ENCODE measurements around the gene CDH10.

The CDH10 gene

DNA sequence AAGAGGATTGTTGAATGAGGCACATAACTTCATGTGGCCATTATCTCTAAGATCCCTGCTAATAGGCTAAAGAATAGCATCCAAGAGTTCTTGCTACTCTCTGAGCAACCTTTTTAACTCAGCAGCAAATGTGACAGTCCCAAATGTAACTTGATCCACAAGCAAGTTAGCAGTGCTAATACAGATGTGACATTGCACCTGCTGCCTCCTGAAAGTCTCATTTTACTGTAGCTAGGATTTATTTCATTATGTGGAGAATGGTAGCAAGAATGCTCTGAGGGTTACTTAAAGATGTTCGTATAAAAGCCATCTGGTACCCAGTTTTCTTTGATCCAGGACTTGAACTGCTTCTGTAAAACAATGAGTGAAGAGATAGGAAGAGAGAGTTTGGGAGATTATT is 45.8 kb downstream of the CDH10 start:
- DNase-seq (ENCODE audit: low spot score), result no peak

DNA sequence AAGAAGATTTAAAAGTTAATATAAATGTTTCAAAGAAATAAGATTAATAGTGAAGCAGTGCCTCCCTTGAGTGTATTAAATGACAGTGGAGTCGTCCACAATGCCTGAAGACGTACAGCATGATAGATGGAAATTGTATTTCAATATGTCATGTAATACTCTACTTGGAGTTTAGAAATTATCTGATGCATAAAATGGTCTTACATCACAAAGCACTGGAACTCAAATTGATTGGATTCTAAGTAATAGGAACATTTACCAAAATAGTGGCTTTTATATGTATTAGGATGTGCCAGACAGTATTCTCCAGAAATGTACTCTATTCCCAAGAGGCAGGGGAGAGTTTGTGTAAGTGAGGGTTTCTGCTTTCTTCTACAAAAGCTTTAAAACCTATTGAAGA is 49.4 kb downstream of the CDH10 start:
- DNase-seq (ENCODE audit: low spot score), result no peak

DNA sequence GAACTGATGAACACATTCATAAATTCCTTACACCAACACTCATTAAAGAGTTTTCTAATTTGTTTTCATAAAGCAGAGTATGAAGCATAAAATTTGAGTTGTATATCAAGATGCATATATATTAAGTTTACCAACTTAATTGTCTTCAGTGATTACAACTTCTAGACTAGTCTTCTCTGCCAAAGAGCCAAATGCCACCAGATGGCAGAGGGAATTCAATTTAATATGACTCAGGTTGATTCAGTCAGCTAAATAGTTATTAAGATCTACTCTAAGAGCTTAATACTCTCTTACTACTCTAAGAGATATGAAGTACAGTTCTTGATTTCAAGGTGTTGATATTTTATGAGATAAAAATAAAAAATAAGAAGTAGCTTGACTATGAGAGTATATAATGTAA is 53.4 kb downstream of the CDH10 start:
- DNase-seq (ENCODE audit: low spot score), result peak; percentile 76

DNA sequence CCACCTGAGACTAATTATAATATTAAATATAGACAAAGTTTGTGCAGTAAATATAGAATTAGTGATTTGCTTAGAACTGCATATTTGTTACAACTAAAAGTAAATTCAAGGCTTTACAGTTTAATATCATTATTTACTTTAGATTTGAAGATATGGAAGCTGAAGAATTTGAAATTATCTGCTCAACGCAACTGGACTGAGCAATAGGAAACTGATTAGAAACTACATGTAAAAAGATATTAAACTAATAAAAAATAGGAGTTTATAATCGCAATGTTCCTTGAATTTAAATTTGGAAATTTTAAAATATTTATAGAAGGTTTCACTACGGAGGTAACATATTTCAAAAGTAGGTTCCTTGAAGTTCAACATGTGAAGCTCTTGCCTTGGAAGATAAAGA is 55.2 kb downstream of the CDH10 start:
- DNase-seq (ENCODE audit: low spot score), result no peak

DNA sequence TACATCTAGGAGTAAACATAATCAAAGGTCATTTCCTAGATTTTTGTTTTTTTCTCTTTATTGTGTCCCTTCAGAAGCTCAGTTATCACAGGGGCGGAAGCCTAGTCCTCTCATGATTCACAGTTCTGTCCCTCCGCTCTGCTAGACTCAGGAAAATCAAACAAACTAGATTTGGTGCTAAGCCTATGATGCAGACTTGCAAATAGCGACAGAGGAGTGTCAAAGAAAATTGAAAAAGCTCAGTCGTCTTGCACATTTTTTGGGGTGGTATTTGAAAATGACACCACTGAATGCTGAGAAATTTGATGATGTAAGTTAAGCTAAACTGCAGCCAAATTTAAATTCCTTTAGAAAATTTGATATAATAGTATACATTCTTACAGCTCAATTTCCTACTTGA is 59.0 kb downstream of the CDH10 start:
- DNase-seq (ENCODE audit: low spot score), result no peak

DNA sequence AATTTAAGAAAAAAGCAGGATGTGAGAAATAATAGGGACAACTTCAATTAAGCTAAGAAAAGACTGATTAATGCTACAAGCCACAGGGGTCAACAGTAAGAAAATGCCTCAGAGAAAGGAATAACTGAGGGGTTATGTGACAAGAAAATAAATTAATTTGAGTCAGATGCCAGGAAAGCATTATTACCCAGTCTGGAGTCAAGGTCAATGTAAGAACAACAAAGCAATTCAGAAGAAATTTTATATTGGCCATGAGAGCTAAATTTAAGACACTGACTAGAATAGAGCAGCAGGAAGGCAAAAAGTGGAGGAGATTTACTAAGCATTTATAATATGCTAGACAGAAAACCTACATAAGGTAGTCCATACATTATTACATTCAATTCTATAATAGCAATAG is 73.5 kb downstream of the CDH10 start:
- no peak for DNase-seq (ENCODE audit: low spot score)

DNA sequence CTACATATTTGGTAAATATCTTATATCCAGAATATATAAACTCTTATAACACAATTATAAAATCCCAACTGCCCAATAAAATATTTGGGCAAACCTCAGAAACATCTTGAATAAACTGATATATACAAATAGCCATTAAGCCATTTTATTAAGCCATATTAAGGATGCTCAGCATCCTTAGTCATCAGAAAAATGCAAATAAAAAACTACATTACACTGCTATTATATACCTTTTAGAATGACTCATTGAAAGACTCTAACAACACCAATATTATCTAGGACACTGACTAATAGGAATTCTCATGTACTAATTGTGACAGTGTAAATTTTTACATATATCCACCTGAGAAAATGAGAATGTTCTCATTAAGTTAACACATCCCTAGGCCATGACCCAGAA is 77.8 kb downstream of the CDH10 start:
- DNase-seq (ENCODE audit: low spot score), result no peak

DNA sequence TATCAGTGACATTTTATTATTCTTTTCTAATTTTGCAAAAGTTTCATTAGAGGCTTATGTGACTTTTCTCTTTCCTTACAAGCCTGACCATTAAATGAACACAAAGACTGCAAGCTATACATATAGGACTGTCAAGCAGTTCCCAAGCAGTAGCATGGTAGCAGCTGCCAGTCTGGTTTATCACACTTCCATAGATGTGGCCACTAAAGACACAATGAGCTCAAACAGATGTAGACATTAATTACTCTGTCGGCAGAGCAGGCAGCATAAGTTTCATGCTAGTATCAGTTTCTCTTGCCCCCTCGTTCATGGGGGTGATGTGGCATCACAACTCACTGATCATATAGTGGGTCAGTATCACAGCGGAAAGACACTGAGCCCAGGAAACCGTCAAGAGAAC is 89.5 kb downstream of the CDH10 start:
- no peak for DNase-seq (ENCODE audit: low spot score)

DNA sequence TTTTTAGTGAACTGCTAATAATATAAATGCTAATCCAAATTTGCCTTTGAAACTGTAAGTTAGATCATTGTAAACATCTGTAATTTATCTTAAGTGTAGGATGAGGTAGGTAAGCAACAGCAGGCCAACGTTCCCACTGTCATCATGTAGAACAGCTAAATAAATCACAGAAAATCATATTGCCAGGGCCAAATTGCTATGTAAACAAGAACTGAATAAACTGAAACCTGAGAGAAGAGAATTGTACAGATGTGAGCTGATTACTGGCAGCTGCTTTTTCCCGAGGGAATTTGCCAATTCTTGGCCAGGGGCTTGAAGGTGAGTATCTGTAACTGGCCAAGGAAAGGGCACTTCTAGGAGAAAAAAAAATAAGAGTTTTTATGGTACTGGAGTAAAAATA is 97.6 kb downstream of the CDH10 start:
- DNase-seq (ENCODE audit: low spot score), result no peak

DNA sequence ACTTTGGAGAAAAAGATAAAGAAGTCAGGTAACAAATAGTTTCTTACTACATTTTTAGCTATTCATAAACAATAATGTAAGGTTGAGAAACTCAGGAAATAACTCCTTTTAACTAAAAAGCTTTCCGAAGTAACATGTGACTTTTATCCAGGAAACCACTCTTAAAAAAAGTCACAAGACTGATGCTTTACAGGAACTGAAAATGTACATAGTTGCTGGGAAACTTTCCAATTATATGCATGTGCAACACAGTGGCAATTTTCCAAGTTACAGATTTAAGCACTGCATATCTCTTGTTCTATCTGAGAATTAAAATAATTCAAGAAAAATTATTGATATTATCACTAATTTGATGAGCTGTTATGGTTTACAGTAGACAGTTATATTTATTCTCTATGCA is 105.2 kb downstream of the CDH10 start:
- DNase-seq (ENCODE audit: low spot score), result no peak

DNA sequence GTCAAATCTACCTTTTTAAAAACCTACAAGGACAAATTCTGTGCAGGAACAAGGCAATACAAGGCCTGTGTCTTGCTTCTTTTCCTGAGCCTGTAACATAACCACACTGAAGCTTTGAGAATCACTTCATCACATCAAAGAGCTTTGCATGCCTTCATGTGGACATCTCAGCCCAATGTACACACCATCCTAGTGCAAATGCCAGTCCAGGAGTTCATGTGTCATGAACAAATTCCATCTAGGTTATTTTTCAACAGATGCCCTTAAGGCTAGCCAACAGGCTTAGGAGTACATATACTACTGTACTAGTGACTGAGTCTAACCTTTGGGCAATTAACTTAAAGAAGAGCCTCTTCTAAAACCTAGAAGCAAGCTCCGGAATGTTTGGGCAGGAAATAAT is 106.4 kb downstream of the CDH10 start:
- no peak for DNase-seq (ENCODE audit: low spot score)

DNA sequence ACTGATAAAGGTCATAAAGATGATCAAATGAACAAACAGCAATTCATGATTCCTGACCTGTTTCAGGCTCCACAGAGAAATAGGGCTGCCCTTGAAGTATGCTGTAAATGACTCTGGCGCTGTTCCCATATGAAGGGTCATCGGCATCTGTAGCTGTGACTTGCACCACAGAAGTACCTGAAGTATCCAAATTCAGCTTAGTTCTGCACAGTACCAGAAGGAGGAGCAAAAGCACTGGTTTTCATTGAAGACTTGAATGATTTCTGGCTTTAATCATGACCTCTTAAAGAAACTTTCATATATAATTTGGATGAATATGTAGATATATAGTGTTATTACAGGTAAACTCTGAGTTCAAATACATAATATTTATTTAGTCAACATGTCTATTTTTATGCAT is 109.1 kb downstream of the CDH10 start:
- no peak for DNase-seq (ENCODE audit: low spot score)

DNA sequence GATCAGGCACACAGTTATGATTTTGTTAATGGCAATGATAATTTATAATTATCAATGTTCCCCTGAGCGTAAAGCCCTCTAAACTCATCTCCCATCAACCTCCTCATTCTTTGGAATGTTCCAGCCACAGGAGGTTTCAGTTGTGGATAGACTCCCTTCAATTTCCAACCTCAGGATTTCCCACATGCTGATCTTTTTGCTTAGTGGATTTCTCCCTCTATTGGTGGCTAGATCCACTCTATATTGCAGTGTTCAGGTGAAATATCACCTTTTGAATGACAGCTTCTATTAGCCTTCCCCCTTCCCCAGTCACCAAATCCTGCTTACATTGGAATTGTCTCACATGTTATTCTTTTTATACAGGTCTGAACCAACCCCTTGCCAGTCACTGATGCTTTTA is 113.9 kb downstream of the CDH10 start:
- DNase-seq (ENCODE audit: low spot score), result no peak

DNA sequence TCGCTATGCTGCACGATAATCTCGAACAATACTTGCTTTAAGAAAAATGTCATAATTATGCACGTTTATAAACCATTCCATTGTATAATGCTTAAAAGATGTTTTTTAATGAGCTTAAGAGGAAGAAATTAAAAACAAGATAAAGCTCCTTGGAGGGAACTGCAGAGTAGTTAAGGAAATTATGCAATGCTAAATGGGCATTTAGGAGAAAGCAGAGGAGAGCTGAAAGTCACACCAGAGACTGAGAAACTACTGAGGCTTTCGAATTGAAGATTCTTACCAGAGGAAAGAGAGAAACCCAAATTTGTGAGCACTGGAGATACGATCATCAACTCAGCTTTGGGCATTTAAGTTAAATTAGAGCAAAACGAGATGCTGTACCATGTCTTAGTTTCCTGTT is 119.4 kb downstream of the CDH10 start:
- DNase-seq (ENCODE audit: low spot score), result no peak

DNA sequence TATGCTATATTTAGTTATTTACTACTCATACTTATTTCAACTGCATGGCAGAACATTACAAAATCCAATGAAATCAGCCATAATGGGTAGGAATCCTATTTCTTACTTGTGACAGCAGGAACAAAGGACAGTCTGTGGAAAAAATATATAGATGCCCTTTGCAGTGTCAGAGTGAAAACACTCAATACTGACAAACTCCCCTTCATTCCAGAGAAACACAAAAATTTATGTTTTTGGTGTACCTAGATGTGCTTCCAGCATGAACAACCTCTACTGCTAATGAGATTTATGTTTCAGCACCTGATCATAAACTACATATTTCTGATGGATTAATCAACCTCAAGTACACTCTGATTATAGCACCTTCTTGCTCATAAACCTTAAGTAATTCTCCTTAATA is 132.4 kb downstream of the CDH10 start:
- no peak for DNase-seq (ENCODE audit: low spot score)

DNA sequence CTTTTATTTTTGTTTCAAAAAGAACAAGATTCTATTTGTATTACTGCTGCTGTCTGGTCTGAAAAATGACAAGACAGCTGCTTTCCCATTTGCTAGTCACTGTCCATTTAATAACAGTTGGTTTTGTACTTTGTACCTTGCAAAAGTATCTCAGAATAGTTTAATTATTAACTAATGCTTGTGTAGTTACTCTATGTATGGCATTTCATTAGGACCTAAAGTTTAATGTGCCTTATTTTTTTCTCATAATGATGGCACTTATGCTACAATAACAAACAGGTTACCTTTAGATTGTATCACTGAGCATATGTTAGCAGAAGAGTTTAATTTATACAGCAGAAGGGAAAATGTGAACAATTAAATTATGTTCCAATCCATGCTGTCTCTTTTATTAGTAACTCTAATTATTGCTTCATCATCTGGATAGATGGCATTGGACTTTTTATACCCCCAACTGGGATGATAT is 134.2 kb downstream of the CDH10 start:
- DNase-seq (ENCODE audit: low spot score), result no peak

DNA sequence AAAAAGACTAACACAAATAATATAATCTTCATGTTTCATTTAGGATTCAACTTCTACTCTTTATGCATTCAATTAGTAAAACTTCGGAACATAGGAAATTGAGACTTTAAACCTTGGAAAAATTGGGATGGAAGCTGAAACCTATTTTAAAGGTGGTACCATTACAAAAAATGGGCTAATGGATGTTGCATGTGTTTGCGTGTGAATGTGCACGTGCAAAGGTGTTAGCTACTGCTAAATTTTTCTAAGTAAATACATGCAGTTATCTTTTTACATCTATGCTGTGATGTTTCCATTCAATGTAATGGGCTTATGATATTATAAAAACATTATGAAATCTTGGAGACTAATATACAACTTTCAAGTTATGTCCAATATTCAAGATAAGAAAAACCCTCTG is 134.8 kb downstream of the CDH10 start:
- no peak for DNase-seq (ENCODE audit: low spot score)

DNA sequence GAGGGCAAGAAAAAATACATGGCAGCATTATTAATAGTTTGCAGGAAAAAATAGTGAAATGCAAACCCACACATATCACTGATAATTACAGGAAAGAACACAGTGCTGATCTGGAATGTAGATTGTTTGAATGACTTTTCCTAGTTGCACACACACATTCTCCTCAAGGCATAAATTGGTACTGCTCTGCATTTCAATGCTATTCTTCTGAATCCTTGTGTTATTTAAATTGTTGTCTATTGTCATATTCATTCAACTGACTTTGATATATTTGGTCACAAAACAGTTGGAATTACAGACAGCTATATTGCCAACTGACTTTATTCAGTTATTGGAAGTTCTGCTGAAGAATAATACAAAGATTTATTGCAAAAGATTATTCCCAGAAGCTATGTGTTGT is 139.5 kb downstream of the CDH10 start:
- DNase-seq (ENCODE audit: low spot score), result no peak

DNA sequence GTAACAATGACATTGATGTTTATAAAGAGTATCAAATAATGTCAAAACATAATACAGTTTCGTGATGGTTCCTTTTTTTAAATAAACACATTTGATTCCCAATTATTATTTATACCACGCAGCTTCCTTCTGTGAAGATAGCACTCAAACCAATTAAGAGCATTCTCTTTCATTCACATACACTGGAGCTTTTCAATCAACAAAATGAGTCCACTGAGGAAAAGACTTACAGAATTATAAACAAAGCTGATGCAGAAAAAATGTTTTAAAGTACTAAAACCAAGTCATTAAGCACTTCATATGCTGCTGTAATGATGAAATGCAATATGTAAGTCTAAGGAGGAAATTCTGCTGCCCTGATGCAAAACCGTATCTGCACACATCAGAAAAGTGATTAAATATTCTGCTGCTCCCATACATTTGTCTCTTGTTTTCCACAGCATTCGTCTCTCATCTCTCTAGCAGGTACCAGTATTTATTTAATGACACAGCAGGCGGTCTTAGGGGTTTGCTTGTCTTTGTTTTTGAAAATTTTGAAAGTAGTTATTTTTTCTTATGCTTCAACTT is 147.1 kb downstream of the CDH10 start:
- no peak for DNase-seq (ENCODE audit: low spot score)

DNA sequence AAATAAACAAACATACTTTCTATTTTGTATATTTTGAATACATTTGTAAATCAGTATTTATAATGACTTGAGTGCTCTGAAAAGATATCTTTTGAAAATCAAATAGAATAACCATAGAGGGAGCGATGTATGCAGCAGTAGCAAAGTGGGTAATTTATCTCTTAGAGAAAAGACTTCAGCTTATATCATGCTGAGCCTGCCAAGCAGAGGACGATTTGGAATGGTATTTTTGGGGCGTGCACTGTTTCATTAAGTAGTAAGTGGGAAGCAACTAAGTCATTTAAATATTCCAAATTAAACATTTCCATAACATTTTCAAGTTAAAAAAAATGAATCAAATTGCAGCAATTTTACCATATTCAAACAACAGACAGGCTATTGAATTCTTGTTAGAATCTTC is 147.6 kb downstream of the CDH10 start:
- DNase-seq (ENCODE audit: low spot score), result peak; percentile 20

DNA sequence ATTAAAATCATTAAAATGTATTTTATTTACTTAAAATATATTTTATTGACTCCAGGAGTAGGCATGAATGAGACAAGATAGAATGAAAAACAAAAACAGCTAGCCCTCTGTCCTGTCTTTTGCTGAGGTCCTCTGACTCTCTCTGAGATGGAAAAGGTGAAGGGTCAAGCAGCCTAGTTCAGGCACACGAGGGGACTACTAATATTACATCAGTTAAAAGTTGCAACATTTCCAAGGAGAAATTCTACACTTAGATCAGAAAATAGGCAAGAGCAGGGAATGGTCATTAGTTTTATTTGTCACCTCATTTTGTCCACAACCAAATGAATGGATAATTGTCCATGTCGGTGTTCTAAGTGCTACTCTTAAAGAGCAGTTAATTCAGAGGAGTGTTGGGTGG is 148.5 kb downstream of the CDH10 start:
- DNase-seq (ENCODE audit: low spot score), result no peak

DNA sequence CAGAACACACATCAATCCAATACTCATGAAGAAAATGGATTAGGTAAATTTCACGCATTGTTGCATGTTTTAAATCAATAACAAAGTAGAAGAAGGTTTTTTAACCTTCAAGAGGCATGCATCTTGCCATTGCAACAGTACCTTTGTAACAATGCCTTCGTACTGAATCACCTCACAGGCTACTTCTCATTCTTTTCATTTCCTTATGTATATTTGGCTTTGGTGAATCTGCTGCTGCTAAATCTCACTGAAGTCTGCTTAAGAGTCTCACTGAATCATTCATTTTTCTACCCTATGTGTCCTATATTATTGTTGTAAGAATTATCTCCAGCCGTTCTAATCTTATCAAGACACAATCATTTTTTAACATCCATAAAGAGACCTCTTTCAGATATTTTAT is 152.5 kb downstream of the CDH10 start:
- DNase-seq (ENCODE audit: low spot score), result no peak

DNA sequence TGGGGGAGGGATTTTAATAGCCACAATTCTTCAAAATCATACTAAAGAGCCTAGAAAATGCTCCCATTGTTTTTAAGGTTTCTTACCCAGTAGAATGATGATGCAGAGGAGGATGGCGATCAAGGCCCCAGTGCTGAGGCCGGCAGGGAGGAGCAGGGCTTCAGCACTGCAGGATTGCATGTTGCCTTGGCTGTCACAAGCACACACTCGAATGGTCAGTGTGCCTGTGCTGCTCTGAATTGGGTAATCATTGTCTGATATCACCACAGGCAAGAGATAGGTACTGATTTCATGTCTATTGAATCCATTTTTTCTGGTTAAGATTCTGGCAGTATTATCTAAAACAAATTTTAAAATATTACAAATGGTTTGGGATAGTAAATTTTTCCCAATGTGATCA is 153.3 kb downstream of the CDH10 start:
- DNase-seq (ENCODE audit: low spot score), result no peak

DNA sequence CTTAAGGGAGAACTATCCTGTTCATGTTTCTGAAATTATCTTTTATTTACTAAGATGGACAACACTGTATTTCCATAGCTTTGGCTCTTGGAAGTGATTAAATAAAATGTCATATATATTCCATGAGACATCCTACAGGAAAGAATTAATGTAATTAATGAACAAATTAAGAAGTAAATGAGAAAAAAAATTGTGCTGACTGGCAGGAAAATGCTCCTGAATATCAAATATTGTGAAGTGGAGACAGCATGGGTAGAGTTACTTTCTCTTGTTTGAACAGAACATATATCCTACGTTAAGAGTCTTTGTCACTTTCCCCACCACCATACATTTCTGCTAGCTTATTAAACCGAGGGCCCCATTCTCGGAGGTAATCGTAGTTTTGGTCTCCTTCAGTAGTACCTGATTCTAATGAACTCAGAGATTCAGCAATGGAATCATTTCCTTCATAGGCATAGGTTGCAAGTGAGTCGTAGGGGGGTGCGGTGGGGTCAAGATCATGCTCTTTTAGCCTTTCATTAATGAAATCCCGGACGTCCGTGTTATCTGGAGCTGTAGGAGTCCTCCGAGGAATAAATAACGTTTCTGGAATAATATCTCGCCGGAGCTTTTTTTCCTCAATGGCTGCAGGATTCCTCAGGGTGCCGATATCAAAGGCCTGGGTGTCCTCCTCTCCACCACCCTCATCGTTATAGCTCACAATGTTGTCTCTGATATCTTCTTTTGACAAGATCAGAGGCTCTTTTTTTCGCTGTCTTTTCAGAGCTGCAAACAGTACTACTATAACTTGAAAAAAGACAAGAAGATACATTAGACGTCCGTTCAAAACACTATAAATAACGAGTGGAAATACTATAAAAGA is 157.2 kb downstream of the CDH10 start:
- no peak for DNase-seq (ENCODE audit: low spot score)

All from cerebellar cortex (tissue), 1 donor.